Amniotic stem cell (primary cell): ENCODE data around the gene ASTN2.

Experiments used
- DNase-seq: peaks from one replicate; lab custom pipeline; 2025; lab: John Stamatoyannopoulos, UW

Gene ASTN2

GRCh38 chr9:116420993-116421538 lies 993.8 kb downstream of the ASTN2 start:
- DNase-seq = no peak

- DNase-seq = no peak
Measured at GRCh38 chr9:116419181-116419580, 995.7 kb downstream of the ASTN2 start.

- no peak for DNase-seq
Measured at GRCh38 chr9:116417464-116417863, 997.4 kb downstream of the ASTN2 start.

GRCh38 chr9:116416421-116416820 lies 998.4 kb downstream of the ASTN2 start:
- DNase-seq = no peak

- no peak for DNase-seq
Measured at GRCh38 chr9:116414374-116414773, 1000.5 kb downstream of the ASTN2 start.

- DNase-seq = no peak
Measured at GRCh38 chr9:116411506-116411905, 1003.4 kb downstream of the ASTN2 start.

- no peak for DNase-seq
Measured at GRCh38 chr9:116409638-116410037, 1005.2 kb downstream of the ASTN2 start.

GRCh38 chr9:116409129-116409528 lies 1005.7 kb downstream of the ASTN2 start:
- DNase-seq = no peak

GRCh38 chr9:116406469-116406868 lies 1008.4 kb downstream of the ASTN2 start:
- DNase-seq = no peak

- no peak for DNase-seq
Measured at GRCh38 chr9:116405321-116405720, 1009.5 kb downstream of the ASTN2 start.

- DNase-seq = no peak
Measured at GRCh38 chr9:116404228-116404627, 1010.6 kb downstream of the ASTN2 start.

GRCh38 chr9:116403171-116403570 lies 1011.7 kb downstream of the ASTN2 start:
- no peak for DNase-seq

GRCh38 chr9:116395699-116396037 lies 1019.2 kb downstream of the ASTN2 start:
- DNase-seq = no peak

GRCh38 chr9:116394894-116395698 lies 1019.8 kb downstream of the ASTN2 start:
- no peak for DNase-seq

GRCh38 chr9:116394070-116394469 lies 1020.8 kb downstream of the ASTN2 start:
- no peak for DNase-seq

GRCh38 chr9:116393198-116393597 lies 1021.7 kb downstream of the ASTN2 start:
- no peak for DNase-seq

GRCh38 chr9:116391306-116391900 lies 1023.5 kb downstream of the ASTN2 start:
- DNase-seq = no peak

GRCh38 chr9:116390303-116391228 lies 1024.3 kb downstream of the ASTN2 start:
- DNase-seq = no peak

GRCh38 chr9:116389541-116390302 lies 1025.1 kb downstream of the ASTN2 start:
- no peak for DNase-seq

GRCh38 chr9:116387934-116388698 lies 1026.7 kb downstream of the ASTN2 start:
- no peak for DNase-seq

- no peak for DNase-seq
Measured at GRCh38 chr9:116383936-116384335, 1030.9 kb downstream of the ASTN2 start.
